GM18499 (cell line): ENCODE data around the gene KERA.
"Not testable (repeated sequence)": the region's sequence is repeated elsewhere in the genome, so short reads cannot be mapped to it uniquely, and the experiment has no call there.

Experiments
- ATAC-seq: cut with Tn5 transposase; IDR thresholded peaks from one replicate; pipeline ENCODE4 v1.9.1; 2021; ENCODE audit warnings: moderate number of reproducible peaks; ENCODE audit not compliant: insufficient read depth, unreplicated experiment

The KERA gene, protein sequence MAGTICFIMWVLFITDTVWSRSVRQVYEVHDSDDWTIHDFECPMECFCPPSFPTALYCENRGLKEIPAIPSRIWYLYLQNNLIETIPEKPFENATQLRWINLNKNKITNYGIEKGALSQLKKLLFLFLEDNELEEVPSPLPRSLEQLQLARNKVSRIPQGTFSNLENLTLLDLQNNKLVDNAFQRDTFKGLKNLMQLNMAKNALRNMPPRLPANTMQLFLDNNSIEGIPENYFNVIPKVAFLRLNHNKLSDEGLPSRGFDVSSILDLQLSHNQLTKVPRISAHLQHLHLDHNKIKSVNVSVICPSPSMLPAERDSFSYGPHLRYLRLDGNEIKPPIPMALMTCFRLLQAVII

GRCh38 chr12:91057368-91058165, at the start of gene KERA:
Gene KERA (minus strand): TSS chr12:91058024. CDS start chr12:91056281, 1,743 bp downstream.
- ATAC-seq, result no peak

GRCh38 chr12:91106283-91106682, 48.5 kb upstream of the KERA start:
- no peak for ATAC-seq

GRCh38 chr12:91105807-91106206, 48.0 kb upstream of the KERA start:
- ATAC-seq, result no peak

GRCh38 chr12:91104812-91105466, 47.1 kb upstream of the KERA start:
- ATAC-seq, result no peak

DNA sequence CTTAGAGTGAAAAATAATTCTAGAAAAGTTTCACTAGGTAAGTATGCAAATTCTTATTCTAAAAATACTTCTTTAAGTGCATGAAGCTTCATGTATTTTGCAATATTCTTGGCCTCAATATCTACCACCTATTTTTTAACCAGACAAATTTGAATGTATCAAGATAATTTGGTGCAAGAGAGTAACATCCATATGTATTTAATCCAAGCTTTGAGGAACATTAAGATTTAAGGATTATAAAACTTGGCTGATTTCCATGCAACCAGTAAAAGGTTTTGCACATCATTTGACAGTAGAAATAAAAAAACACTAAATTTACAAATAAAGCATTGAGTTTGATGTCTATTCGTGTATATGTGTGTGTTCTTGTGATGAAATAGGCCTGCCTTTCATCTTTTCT, 45.8 kb upstream of the KERA start:
- ATAC-seq, result no peak

- no peak for ATAC-seq
These were observed 45.3 kb upstream of the KERA start for GRCh38 chr12:91103101-91103500.

GRCh38 chr12:91100906-91101305, 43.1 kb upstream of the KERA start:
- ATAC-seq, result no peak

- ATAC-seq, result no peak
These were observed 42.0 kb upstream of the KERA start for GRCh38 chr12:91099836-91100235.

DNA sequence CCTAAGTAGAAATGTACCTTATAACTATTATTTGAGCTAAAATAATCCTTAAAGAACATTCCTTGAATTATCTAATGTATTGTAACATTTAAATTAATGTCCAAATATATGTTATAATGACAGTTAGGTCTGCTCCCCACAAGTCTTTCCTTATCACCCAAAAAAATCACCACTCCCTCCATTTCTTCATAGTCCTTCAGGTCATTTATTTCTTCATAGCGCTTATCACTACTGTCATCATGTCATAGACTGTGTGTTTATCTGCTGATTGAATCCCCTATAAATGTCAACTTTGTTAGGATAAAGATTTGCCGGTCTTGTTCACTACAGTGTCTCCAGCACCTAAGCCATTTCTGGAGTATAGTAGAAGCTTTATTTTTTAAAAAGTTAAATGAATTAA, 41.5 kb upstream of the KERA start:
- ATAC-seq, result no peak

GRCh38 chr12:91098941-91099340, 41.1 kb upstream of the KERA start:
- ATAC-seq, result no peak

DNA sequence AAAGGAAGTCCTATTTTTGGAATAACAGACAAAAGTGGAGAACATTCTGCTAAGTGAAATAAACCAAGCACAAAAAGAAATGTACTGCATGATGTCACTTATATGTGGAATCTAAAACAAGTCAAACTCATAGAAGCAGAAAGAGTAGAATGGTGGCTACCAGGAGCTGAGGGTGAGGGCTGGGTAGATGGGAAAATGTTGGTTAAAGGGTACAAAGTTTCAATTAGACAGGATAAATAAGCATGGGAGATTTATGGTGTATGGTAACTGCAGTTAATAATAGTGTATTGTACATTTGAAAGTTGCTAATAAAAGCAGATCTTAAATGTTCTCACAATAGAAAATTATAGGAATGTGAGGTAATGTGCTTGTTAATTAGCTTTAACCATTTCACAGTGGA, 40.6 kb upstream of the KERA start:
- ATAC-seq, result no peak

GRCh38 chr12:91094957-91095356, 37.1 kb upstream of the KERA start:
- ATAC-seq, result no peak

- ATAC-seq, result no peak
These were observed 36.3 kb upstream of the KERA start for GRCh38 chr12:91094032-91094662.

DNA sequence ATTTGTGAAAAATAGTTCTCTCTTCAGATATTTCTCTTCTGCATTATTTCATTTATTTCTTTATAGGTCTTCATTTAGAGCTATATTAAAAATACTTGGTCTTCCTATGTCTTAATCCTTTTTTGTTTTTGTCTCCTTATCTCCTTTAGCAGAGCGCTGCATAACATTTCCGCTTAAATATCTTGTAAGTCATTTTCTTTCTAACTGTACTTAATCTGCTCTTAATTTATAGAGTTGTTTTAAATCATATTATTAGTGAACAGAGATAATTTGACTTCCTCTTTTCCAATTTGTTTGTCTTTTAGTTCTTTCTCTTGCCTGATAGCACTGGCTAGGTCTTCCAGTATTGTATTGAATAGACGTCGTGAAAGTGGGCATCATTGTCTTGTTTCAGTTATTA, 35.5 kb upstream of the KERA start:
- no peak for ATAC-seq

- ATAC-seq, result no peak
These were observed 34.3 kb upstream of the KERA start for GRCh38 chr12:91091916-91092715.

DNA sequence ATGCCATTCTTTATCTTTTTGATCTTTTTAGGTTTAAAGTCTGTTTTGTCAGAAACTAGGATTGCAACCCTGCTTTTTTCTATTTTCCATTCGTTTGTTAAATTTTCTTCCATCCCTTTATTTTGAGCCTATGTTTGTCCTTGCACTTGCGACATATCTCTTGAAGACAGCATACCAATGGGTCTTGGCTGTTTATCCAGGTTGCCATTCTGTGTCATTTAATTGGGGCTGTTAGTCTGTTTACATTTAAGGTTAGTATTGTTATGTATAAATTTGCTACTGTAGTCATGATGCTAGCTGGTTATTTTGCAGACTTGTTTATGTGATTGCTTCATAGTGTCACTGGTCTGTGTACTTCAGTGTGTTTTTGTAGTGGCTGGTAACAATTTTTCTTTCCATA, 32.1 kb upstream of the KERA start:
- not testable (repeated sequence) for ATAC-seq

- ATAC-seq, result no peak
These were observed 22.2 kb upstream of the KERA start for GRCh38 chr12:91080041-91080440.

DNA sequence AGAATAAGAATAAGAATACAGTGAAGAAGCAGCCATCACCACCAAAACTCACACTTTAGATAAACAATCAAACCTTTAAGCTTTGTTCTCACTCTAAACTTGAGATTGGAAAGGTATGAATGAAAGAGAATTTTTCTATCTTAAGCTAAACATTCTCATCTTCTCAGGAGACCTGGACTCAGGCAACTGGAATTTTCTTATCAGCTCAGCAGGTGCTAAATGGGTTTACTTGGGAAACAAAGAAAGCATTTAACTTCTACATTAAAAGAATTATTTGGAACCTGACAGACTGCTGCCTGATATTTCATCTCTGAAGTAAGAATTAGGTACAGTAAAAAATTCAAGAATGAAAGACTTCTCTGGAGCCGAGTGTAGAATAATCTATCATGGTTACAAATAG, 20.7 kb upstream of the KERA start:
- ATAC-seq, result no peak

DNA sequence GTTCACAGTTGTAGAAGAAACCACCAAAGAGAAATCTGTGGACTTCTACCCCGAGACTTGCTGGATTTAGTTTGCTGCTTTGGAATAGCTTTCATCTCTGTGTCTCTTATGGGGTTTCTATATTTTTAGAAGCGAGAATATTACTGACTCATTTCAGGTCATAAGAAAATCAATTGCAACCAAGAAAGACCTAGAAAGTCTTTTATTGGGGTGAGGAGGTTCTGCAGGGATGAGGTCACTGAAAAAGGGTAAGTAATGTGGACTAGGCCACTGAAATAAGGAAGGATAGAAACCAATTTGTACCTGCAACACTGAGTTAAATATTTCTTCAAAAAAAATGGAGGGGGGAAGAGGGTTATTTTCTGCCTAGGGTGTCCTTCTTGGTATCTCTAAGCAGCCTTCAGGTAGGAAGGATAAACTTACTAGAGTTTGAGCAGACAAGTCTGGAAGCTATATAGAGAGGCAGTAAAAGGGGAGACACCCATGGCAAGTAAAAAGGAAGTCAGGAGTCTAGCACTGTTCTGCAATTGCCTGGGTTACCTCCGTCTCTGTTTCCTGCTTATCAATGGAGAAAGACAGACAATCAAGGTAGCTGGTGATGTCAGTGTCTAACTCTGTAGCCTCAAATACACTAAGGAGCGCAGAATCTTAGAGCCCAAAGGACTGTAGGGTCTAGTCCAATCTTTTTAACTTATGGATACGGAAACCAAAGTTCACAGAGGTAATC, 19.6 kb upstream of the KERA start:
- ATAC-seq, result no peak
